Sciatic nerve (tissue), 2 donors: ENCODE data around the gene MTMR12. TPM values are rescaled to one million over a fixed set of nuclear protein-coding genes. Genes with fewer than 3 reads are reported as not detected.
A peak's percentile ranks its signal among the peaks of the same experiment; 100 is the strongest.
"Not testable (repeated sequence)": the region's sequence is repeated elsewhere in the genome, so short reads cannot be mapped to it uniquely, and the experiment has no call there.

Source experiments
- ATAC-seq: fragments of 200-7000 bp; cut with Tn5 transposase; one replicate; pipeline ENCODE4 v1.9.1; 2020; ENCODE audit warnings: mild to moderate bottlenecking, moderate library complexity
- DNase-seq: peaks from one replicate; pipeline ENCODE4 v3.0.0-alpha.2; 2020; ENCODE audit warnings: low spot score
- intact Hi-C: fragments of 100-400 bp; cut with DNase I; formaldehyde crosslinking; loops from one replicate; pipeline ENCODE4 v1.14.2; 2022
- total RNA-seq: library from RNA; stranded (reverse); fragmentation: NEBNext Ultra II Directional; extraction: Animal tissue kit (Norgen Biotek cat#: 25700); gene quantifications from one replicate; pipeline ENCODE4 v1.2.1, GENCODE V29; 2021
- donor health status: DM: no; HTN: no; CAD: no.
- donor health status: DM: no; HTN: no; CAD: no.

Gene MTMR12
- total RNA-seq, 1 donor from 2014 or later = 40.6 TPM

DNA sequence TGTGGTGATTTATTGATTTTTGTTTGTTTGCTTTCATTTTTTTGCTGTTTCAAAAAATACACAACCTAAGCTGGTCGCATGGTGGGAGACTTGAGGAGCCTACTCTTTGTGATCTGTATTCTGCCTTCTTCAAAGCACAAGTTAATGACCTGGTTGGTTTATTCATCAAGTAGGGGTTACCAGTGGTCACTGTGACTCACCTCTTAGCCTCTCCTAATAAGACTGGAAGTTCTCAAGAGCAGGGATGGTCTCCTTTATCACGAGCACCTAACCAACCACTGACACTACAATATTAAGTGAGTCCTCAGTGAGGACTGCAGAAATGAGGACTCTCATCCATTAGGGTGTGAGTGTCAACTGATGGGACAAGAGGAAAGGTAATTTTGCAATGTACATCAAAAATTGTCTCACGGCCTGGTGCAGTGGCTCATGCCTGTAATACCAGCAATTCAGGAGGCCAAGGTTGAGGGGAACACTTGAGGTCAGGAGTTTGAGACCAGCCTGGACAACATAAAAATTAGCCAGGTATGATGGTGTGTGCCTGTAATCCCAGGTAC lies 13.6 kb upstream of the MTMR12 start:
- intact Hi-C loops = no loop called here
- no peak for DNase-seq
- no peak for ATAC-seq

DNA sequence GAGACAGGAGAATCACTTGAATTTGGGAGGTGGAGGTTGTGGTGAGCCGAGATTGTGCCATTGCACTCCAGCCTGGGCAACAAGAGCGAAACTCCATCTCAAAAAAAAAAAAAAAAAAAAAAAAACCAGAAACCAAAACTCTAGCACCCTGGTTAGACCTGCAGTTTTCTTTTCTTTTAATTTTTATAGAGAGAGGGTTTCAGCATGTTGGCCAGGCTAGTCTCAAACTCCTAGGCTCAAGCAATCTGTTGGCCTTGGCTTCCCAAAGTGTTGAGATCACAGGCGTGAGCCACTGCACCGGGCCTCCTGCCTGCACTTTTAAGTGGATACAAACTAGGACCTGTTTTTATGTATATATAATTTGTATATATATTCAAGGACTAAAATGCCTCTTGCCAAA lies 12.9 kb upstream of the MTMR12 start:
- ATAC-seq (no peak), DNase-seq (no peak)
- intact Hi-C loops = no loop called here

DNA sequence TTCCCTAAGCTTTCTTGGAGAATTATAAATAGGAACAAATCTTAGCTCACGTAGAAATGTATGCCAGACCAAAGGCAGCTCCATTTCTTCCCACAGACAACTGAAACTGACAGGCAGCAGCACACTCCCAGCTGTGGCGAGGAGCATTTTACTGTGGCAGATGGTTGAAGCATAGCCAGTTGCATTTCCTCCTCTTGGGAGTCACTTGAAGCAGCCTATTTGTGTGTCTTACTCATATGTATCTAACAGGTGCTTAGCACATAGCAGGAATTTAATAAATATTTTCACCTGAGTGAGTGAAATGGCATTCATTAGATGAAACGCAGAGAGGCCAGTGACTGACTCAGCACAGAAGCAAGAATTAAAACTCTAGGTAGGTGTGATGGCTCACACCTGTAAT lies 12.3 kb upstream of the MTMR12 start:
- intact Hi-C loops = no loop called here
- ATAC-seq = no peak
- DNase-seq = no peak

DNA sequence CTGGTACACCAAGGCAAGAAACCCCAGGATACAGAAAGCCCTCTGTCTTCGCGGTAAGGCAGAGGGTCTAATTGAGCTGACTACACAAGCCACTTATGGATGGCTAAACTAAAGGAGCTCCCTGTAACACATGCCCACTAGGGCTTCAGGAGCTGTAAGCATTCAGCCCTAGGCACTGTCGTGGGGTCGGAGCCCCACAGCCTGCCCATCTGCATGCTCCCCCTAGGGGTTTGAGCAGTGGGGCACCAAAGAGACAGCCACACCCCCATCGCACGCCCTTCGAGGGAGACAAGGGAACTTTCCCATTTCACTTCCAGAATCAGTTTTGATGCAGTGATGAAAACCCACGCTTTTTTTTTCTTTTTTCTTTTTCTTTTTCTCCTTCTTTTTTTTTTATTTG lies 11.0 kb upstream of the MTMR12 start:
- DNase-seq = no peak
- ATAC-seq = no peak
- intact Hi-C loops = no loop called here

DNA sequence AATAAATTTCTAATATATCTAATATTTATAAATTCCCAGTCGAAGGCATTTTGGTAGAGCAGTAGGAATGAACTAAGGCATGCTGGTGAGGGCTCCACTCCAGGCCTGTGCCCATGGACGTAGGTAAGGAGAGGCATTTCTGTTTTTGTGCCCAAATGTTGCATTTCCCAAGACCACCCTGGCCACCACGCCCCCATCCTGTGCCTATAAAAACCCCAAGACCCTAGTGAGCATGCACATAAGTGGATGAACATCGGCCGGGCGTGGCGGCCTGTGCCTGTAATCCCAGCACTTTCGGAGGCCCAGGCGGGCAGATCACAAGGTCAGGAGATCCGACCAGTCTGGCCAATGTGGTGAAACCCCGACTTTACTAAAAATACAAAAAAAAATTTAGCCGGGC lies 10.1 kb upstream of the MTMR12 start:
- intact Hi-C loops = no loop called here
- ATAC-seq (no peak), DNase-seq (no peak)

DNA sequence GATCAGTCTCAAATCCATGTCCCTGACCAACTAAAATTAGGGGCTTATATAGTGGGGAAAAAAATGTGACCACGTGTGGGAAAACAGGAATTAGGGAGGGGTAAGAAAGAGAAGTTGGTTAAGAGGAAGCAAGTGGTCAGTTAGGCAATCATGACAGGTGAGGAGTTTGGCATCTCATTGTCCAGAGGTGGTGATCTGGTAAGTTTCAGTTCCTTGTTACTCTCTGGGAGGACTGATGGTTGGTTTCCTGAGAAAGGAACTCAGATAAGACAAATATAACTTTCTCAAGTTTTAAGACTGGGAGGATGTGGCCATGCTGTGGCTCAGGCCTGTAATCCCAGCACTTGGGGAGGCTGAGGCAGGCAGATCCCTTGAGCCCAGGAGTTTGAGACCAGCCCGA lies 9.0 kb upstream of the MTMR12 start:
- intact Hi-C loops, ATAC-seq, DNase-seq: not testable (repeated sequence)

DNA sequence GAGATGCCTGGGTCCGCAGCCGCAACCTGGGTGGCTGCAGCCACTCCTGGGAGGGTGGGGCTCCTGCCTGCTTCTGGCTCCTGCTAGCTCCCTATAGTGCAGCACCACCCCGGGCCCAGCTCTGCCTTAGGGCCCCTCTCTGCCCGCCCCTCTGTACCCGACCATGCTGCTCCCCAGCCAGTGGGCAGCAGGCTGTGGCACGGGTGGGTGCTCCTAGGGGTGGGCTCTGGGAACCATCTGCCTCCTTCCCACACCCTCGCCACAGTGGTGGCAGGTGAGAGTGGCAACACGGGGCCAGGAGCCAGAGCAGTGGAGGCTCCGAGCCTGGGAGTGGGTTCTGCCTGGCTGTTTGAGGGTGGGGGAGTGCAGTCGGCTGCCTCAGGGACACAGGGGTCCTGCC lies 7.8 kb upstream of the MTMR12 start:
- ATAC-seq (no peak), DNase-seq (no peak)
- intact Hi-C loops = no loop called here

DNA sequence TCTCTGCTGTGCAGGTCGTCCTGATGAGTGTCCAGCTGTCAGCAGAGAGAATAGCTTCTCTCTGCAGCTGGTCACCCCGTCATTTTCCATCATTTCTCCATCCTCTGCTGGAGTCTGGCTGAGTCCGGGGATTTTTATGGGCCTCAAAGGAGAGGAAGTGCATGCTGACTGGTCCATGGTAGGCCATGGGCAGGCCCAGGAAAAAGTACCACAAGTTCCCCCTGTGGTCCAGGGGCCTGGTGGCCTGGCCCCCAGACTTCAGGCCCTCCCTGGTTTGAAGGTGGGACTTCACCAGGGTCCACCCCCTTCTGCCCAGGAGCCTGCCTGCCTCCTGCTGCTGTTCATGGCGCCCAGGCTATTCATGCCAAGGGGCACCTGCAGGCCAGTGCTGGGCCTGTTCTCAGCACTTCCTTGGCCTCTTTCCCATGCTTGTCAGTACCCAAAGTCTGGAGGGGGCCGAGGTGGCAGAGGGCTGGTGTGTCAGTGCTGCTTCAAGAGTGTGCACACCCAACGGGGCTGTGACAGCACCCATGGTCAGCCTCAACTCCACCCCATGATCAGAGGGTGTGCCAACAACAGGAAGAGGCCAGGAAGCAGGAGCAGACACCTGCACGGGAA lies 7.3 kb upstream of the MTMR12 start:
- no peak for DNase-seq
- no peak for ATAC-seq
- intact Hi-C loops = no loop called here

DNA sequence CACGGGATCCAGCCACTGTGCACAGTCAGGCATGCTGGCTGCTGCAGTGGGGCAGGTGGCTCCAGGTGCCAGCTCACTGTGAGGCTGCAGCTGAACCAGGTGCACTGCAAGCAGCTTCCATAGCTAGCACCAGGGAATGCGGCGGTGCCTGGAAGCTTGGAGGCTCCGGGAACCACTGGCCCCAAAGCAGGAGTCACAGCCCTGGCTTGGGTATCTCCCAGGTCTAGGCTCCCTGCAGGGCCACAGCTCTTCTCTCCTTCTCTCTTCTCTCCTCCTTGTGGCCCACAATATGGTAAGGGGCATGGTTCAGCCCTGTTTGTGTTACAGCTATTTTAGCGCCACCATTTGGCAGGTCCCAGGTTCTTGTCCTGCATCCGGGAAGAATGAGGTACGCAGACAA lies 6.7 kb upstream of the MTMR12 start:
- intact Hi-C loops = no loop called here
- ATAC-seq (peak; percentile 25), DNase-seq (no peak)

DNA sequence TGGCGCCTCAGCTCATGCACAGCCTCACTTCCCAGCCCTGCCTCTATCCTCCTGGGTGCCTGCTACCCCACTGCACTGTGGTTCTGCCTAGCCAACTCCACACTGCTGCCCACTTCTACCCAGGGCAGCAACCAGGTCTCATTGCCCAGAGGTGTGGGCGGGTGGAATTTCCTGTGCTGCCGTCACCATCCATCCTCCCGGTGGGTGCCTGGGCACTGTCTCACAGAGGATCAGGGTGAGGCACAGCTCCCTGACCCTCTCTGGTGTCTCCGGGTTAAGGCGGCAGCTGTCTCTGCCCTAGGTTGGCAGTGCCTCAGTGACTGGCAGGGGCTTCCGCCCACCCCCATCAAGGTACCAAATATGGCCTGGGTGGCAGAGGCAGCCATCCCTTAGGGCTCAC lies 4.3 kb upstream of the MTMR12 start:
- intact Hi-C loops = no loop called here
- DNase-seq = no peak
- ATAC-seq = no peak

DNA sequence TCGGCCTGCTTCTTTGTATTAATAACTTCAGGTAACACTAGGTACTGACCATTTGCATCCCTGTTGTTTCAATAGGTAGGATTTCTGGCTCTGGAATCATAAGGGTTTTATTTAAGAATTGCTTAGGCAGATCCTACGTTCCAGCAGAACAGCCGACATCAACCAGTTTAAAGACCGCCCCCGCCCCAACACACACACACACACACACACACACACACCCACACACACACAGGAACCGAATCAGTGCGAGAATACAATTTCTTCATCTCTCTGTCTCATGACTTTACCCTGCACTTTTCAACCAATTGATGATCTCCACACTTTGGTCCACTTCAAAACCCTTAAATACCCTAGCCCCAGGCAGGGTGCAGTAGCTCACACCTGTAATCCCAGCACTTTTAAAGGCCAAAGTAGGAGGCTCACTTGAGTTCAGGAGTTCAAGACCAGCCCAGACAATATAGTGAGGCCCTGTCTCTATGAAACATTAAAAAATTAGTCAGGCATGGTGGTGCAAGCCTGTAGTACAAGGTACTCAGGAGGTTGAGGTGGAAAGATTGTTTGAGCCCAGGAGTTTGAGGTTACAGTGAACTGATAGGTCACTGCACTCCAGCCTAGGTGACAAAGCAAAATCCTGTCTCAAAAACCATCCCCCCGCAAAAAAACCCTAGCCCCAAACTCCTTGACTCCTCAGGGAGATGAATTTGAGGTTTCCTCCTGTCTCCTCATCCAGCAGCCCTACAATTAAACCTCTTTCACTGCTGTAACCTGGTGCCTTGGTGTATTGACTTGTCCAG lies 2.7 kb upstream of the MTMR12 start:
- DNase-seq = no peak
- intact Hi-C loops = no loop called here
- no peak for ATAC-seq

DNA sequence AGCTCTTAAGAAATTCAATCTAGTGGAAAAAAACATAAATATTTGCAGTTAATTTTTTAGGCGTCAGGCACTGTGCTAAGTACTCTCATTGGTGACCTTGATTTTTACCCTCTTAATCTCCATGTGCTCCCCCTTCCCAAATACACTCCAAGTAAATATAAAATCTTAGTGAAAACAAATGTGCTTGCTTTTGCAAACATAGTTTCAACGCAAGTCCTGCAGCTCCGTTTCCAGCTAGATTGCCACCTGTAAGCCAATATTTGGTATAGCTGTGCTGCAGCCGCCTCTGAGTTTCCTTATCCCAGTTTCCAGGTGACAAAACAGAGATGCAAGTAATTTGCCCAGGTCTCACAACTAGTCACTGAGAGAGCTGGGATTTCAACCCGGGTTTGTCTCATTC lies 1.9 kb upstream of the MTMR12 start:
- intact Hi-C loops = no loop called here
- DNase-seq = no peak
- no peak for ATAC-seq

DNA sequence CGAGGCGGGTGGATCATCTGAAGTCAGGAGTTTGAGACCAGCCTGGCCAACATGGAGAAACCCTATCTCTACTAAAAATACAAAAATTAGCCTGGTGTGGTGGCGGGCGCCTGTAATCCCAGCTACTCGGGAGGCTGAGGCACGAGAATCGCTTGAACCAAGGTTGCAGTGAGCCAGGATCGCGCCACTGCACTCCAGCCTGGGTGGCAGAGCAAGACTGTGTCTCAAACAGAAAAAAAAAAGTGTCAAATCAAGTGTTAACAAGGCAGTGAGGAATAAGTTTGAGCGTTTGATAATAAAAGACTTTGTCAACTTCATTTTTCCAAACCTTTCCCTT lies 1.4 kb upstream of the MTMR12 start:
- intact Hi-C loops, DNase-seq, ATAC-seq: not testable (repeated sequence)

DNA sequence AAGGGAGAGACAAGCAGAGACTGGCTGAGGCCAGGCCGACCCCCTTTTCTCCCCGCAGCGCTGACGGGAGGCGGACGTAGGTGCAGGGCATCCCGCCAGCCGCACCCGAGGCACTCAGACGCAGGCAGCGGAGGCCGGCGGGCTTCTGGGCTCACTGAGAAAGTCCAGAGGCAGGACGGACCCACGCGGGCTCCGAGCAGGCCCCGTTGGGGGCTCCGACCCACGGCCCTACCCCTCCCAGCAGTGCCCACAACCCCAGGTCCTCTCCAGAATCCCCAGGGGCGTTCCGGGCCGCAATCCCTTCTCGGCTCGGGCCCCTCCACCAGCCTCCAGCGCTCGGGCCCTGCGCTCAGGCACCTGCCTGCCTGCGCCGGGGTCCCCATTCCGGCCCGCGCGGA lies 543 bp downstream of the MTMR12 start:
- peak; percentile 83 for DNase-seq

DNA sequence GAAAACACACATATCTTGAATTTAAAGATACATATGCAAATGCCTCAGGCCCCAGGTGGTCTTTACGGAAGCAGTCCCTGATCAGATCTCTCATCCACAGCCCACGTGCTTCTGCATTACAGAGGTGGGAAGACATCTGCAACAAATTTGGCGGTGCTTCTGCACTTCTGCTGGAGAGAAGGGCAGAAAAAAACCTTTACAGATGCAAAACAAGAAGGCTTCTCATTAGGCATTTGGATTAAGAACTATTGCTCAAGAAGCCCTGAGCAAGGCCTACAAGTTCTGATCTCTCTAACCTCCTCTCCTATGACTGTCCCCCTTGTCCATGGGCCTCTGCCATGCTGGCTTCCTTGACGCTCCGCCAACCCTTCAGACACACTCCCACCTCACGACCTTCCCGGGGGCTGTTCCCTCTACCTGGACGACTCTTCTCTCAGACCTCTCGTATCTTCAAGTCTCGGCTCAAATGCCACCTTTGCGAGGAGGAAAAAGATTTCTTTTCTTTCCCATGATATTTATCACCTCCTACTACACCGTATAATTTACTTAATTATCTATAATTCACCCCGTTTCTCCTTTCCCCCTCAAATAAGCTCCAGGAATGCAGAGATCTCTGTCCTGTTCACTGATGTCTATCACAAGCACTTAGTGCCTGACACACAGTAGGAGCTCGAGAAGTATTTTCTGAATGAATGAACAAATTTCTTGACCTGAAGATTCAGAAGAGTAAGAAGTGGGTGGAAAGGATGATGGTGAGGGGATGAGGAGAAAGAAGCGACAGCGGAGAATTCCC lies 1.1 kb downstream of the MTMR12 start:
- DNase-seq = no peak
- intact Hi-C loops = no loop called here
- ATAC-seq = no peak

More for the DNA sequence above, 543 bp downstream of the MTMR12 start:
- peak; percentile 46 for ATAC-seq
- intact Hi-C loops = no loop called here

DNA sequence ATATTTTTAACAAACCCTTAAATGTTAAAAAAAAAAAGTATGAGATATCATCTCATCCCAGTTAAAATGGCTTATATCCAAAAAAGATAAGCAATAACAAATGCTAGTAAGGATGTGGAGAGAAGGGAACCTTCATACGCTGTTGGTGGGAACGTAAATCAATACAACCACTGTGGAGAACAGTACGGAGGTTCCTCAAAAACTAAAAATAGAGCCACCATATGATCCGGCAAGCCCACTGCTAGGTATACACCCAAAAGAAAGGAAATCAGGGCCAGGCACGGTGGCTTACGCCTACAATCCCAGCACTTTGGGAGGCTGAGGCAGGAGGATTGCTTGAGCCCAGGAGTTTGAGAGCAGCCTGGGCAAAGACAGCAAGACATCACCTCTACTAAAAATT lies 3.0 kb downstream of the MTMR12 start:
- ATAC-seq = no peak
- peak; percentile 12 for DNase-seq
- intact Hi-C loops = no loop called here

DNA sequence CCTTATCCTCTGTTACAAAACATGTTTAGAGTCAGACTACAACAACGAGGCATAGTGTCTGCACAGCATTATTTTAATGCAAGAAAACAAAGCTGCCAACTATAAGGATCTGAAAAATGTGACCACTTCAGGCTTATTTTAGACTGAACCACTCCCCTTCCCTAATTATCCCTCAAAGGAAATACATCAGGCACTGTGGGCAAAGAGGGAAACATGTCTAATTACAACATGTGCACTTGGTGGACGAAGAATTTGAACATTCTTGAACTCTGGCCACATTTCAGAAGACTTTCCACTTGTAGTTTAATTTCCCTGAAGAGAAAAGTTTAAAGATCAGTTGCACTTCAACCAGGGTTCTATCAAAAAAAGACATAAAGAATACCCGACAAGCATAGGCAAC lies 3.8 kb downstream of the MTMR12 start:
- ATAC-seq (no peak), DNase-seq (no peak)
- intact Hi-C loops = no loop called here

DNA sequence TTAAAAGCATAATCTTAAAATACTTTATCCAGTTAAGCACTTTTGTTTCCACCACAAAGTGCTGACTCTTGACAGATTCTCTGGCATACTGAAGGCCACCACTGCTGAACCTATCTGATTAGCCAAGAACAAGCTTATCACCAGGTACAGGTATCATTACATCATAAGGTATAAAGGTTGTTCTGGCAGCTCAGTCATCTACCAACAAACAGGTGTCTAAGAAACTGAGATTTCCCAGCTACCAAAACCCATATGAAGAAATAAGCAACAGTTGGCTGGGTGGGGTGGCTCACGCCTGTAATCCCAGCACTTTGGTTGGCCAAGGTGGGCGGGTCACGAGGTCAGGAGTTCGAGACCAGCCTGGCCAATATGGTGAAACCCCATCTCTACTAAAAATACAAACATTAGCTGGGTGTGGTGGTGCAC lies 5.0 kb downstream of the MTMR12 start:
- ATAC-seq = no peak
- intact Hi-C loops = no loop called here
- DNase-seq = no peak

DNA sequence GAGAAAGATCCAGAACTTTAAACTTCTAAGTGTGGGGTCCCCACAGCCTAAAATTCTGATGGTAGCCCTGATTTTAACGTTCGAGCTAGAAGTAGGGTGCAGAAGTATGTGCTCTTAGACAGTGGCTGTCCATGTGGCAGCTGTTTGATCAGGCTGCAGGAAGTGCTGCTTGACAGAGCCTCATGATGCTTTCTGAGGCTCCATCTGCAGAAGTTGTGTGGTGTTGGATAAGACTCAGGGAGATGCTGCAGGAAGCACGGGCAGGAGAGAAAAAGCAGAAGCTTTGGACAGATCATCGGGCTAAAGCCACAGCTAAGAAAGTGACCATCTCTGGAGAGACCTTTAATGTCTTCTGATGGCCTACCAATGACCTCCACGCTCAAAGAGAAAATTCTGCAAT lies 8.1 kb downstream of the MTMR12 start:
- intact Hi-C loops = no loop called here
- ATAC-seq (peak; percentile 48), DNase-seq (no peak)

DNA sequence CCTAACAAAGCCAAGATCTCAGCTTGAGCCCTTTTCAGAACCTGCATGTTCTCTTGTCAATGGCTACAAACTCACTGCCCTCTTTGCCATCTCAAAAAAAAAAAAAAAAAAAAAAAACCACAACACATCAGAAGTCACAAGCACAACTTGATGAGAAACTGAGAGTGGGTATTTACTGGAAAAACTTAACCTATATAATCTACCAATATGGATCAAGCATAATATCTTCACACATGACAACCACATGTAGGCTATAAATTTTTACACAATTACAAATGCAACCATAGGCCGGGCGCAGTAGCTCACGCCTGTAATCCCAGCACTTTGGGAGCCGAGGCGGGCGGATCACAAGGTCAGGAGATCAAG lies 9.0 kb downstream of the MTMR12 start:
- intact Hi-C loops = no loop called here
- no peak for DNase-seq
- ATAC-seq = no peak
